Measurements from ENCODE around the gene ITGA11. TPM values are rescaled to one million over a fixed set of nuclear protein-coding genes. Genes with fewer than 3 reads are reported as not detected.

Gene ITGA11
- total RNA-seq, 3 donors from 2014 or later (not counting 1 experiment from before 2014, with no cell fraction given): not detected

DNA sequence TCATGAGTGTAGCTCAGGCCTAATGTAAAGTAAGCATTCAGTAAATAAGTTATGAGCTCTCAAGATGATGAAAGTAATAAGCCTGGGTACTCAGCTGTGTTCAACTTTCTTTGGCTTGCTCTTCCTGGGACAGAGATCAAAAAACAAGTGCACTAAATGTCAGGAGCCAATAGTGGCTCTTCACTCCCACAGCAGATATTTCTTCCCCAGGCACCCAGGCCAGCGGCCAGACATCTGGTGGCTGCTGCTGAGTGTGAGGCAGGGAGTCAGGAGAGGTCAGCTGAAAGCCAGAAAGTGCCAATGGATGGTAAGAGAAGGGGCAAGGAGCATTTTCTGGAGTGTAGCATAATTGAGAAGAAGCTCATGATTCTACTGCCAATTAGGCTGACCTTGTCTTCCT, 18.2 kb upstream of the ITGA11 start:
- H3K4me1 ChIP-seq (ENCODE audit: control insufficient read depth, insufficient read depth, low read length): no peaks in the 10 kb centered on the region
- no peaks in the 10 kb centered on the region for H3K4me1 Mint-ChIP-seq
- no peak overlapping the region for H3K27ac ChIP-seq (ENCODE audit: low read length)
- H3K27me3 ChIP-seq (ENCODE audit: control insufficient read depth, insufficient read depth, low read length): peaks cover 6% of the 10 kb centered on the region
- peaks cover 29 to 58% of the 10 kb centered on the region in 2 donors for H3K27me3 Mint-ChIP-seq (ENCODE audit: low read depth in 2 of 2)
- no peak overlapping the region for H3K27ac Mint-ChIP-seq
- no peaks in the 10 kb centered on the region for H3K36me3 Mint-ChIP-seq
- no peaks in the 10 kb centered on the region for H3K9me3 ChIP-seq (ENCODE audit: control insufficient read depth, insufficient read depth, low read length)
- TF ChIP-seq, protein P1, sequence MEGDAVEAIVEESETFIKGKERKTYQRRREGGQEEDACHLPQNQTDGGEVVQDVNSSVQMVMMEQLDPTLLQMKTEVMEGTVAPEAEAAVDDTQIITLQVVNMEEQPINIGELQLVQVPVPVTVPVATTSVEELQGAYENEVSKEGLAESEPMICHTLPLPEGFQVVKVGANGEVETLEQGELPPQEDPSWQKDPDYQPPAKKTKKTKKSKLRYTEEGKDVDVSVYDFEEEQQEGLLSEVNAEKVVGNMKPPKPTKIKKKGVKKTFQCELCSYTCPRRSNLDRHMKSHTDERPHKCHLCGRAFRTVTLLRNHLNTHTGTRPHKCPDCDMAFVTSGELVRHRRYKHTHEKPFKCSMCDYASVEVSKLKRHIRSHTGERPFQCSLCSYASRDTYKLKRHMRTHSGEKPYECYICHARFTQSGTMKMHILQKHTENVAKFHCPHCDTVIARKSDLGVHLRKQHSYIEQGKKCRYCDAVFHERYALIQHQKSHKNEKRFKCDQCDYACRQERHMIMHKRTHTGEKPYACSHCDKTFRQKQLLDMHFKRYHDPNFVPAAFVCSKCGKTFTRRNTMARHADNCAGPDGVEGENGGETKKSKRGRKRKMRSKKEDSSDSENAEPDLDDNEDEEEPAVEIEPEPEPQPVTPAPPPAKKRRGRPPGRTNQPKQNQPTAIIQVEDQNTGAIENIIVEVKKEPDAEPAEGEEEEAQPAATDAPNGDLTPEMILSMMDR (IDR thresholded peaks at IDR 0.05): no peak
- intact Hi-C loops (cut with micrococcal nuclease): no loop called here
- 80% methylated on average over 1 of the region's 1 CpG for WGBS (ENCODE audit: insufficient coverage)
- no peaks in the 10 kb centered on the region for H3K9me3 Mint-ChIP-seq
- no peak for ATAC-seq
- no peak overlapping the region for H3K4me3 Mint-ChIP-seq
- no peaks in the 10 kb centered on the region for H3K36me3 ChIP-seq (ENCODE audit: control insufficient read depth, insufficient read depth, low read length)
- no peak for DNase-seq
- H3K4me3 ChIP-seq (ENCODE audit: low read length): no peak overlapping the region

DNA sequence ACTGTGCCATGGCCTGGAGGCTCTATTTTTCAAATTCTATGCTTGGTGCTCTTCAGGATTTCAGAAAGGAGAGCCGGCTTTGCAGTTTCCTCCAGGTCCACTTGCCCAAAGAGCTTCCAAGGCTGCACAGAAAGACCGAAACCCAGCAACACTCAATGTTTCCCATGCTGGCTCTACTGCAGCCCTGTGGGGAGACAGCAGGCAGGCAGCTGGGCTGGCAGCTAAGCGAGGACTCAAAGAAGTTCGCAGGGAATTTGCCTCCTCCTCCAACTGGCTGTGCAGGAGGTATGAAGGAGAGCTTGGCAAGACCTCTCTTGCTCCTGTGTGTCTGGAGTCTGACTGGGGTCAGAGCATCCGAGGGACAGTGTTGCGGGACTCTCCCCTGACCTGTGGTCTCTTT, 17.4 kb upstream of the ITGA11 start:
- Mint-ChIP-seq H3K27me3 (ENCODE audit: low read depth in 2 of 2) (peaks cover 29 to 56% of the 10 kb centered on the region in 2 donors), H3K36me3 (no peaks in the 10 kb centered on the region), H3K4me3 (no peak overlapping the region), H3K27ac (no peak overlapping the region), H3K9me3 (no peaks in the 10 kb centered on the region), H3K4me1 (no peaks in the 10 kb centered on the region)
- no peak overlapping the region for H3K27ac ChIP-seq (ENCODE audit: low read length)
- no peak for DNase-seq
- no peaks in the 10 kb centered on the region for H3K9me3 ChIP-seq (ENCODE audit: control insufficient read depth, insufficient read depth, low read length)
- 91% methylated on average over 6 of the region's 6 CpGs for WGBS (ENCODE audit: insufficient coverage)
- no peaks in the 10 kb centered on the region for H3K36me3 ChIP-seq (ENCODE audit: control insufficient read depth, insufficient read depth, low read length)
- TF ChIP-seq, protein P1 (IDR thresholded peaks at IDR 0.05): no peak
- no peak for ATAC-seq
- intact Hi-C loops (cut with micrococcal nuclease): no loop called here
- no peaks in the 10 kb centered on the region for H3K4me1 ChIP-seq (ENCODE audit: control insufficient read depth, insufficient read depth, low read length)
- H3K4me3 ChIP-seq (ENCODE audit: low read length): no peak overlapping the region
- peaks cover 6% of the 10 kb centered on the region for H3K27me3 ChIP-seq (ENCODE audit: control insufficient read depth, insufficient read depth, low read length)

DNA sequence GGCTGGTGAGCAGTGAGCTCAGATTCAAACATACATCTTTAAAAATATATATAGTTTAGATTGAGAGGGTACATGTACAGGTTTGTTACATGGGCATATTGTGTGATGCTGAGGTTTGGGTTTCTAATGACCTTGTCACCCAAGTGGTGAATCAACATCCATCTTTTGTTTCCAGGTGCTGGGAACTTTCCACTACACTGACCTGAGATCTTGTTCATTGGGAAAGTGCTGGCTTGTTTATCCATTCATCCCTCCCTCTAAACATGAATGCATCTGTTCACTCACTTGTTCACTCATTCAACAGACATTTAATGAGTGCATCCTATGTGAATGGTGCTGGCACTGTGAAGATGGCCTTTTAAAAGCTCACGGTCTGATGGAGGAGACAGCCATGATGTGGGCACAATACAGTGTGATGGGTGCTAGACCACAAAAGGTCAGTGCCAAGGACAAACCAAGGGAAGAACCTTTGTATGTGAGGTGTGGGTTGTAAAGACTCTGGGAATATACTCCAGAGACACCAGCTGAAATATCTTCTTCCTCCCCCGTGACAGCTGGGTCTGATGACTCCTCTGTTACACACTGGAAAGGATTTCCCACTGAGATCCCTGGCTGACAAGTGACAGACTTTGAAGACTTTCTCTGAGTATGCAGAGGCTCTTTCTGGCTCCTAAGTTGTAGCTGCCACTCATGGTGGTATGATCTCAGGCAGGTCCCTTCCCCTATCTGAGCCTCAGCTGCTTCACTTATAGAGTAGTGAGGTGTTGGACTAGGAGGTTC, 16.2 kb upstream of the ITGA11 start:
- H3K4me1 ChIP-seq (ENCODE audit: control insufficient read depth, insufficient read depth, low read length): no peaks in the 10 kb centered on the region
- Mint-ChIP-seq H3K4me1 (no peaks in the 10 kb centered on the region), H3K9me3 (no peaks in the 10 kb centered on the region), H3K36me3 (no peaks in the 10 kb centered on the region), H3K27ac (no peak overlapping the region), H3K4me3 (no peak overlapping the region), H3K27me3 (ENCODE audit: low read depth in 2 of 2) (peaks cover 32 to 56% of the 10 kb centered on the region in 2 donors)
- WGBS (ENCODE audit: insufficient coverage): 42% methylated on average over 2 of the region's 2 CpGs
- no peak overlapping the region for H3K27ac ChIP-seq (ENCODE audit: low read length)
- TF ChIP-seq, protein P1 (IDR thresholded peaks at IDR 0.05): no peak
- no peaks in the 10 kb centered on the region for H3K9me3 ChIP-seq (ENCODE audit: control insufficient read depth, insufficient read depth, low read length)
- no peaks in the 10 kb centered on the region for H3K36me3 ChIP-seq (ENCODE audit: control insufficient read depth, insufficient read depth, low read length)
- ATAC-seq (no peak), DNase-seq (no peak)
- peaks cover 6% of the 10 kb centered on the region for H3K27me3 ChIP-seq (ENCODE audit: control insufficient read depth, insufficient read depth, low read length)
- no peak overlapping the region for H3K4me3 ChIP-seq (ENCODE audit: low read length)
- intact Hi-C loops (cut with micrococcal nuclease): no loop called here

DNA sequence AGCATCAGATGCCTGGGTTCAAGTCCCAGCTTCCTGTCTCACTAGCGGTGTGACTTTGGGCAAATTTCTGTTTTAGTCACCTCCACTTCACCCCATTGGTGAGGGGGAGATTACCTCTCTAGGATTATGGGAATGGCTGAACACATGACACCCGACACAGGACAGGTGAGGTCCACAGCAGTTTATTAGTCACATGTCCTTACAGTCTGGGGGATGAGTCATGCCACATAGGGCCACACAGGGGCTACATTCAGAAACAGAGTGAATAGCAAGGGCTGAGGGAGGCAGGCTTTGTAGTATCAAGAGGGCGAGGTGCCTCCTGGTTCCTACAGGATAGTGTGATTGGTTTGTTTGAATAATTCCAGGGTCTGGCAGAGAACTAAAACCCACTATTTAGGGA, 15.2 kb upstream of the ITGA11 start:
- intact Hi-C loops (cut with micrococcal nuclease): no loop called here
- H3K27ac Mint-ChIP-seq: no peak overlapping the region
- Histone ChIP-seq H3K27me3 (ENCODE audit: control insufficient read depth, insufficient read depth, low read length) (peaks cover 6% of the 10 kb centered on the region), H3K4me3 (ENCODE audit: low read length) (no peak overlapping the region), H3K36me3 (ENCODE audit: control insufficient read depth, insufficient read depth, low read length) (no peaks in the 10 kb centered on the region), H3K4me1 (ENCODE audit: control insufficient read depth, insufficient read depth, low read length) (no peaks in the 10 kb centered on the region), H3K27ac (ENCODE audit: low read length) (no peak overlapping the region), H3K9me3 (ENCODE audit: control insufficient read depth, insufficient read depth, low read length) (no peaks in the 10 kb centered on the region)
- peaks cover 28 to 55% of the 10 kb centered on the region in 2 donors for H3K27me3 Mint-ChIP-seq (ENCODE audit: low read depth in 2 of 2)
- DNase-seq (no peak), ATAC-seq (no peak)
- no peaks in the 10 kb centered on the region for H3K9me3 Mint-ChIP-seq
- H3K4me1 Mint-ChIP-seq: no peaks in the 10 kb centered on the region
- TF ChIP-seq, protein P1 (IDR thresholded peaks at IDR 0.05): no peak
- no peaks in the 10 kb centered on the region for H3K36me3 Mint-ChIP-seq
- H3K4me3 Mint-ChIP-seq: no peak overlapping the region
- WGBS (ENCODE audit: insufficient coverage): 80% methylated on average over 3 of the region's 3 CpGs

Data from natural killer cell (primary cell).